HepG2 (cell line): ENCODE data around the gene SRSF2. TPM values are rescaled to one million over a fixed set of nuclear protein-coding genes. Genes with fewer than 3 reads are reported as not detected.

Experiments
- DPF2 ChIP-seq: sonication (generic); formaldehyde crosslinking; IDR thresholded peaks from 2 replicates; pipeline ENCODE4 v1.4.0; 2020; ENCODE audit warnings: mild to moderate bottlenecking, low read depth, missing genetic modification reagents, borderline replicate concordance
- FIP1L1 ChIP-seq: fragments of 200-400 bp; formaldehyde crosslinking; IDR thresholded peaks from 2 replicates; pipeline ENCODE4 v1.6.1; 2018; ENCODE audit warnings: low read depth, mild to moderate bottlenecking, low read length, moderate library complexity, borderline replicate concordance; ENCODE audit not compliant: insufficient read depth
- FOSL1 ChIP-seq: sonication (generic); formaldehyde crosslinking; IDR thresholded peaks from 2 replicates; pipeline ENCODE4 v1.9.0; 2021; ENCODE audit warnings: missing genetic modification reagents, borderline replicate concordance
- FOXJ3 ChIP-seq: sonication (generic); formaldehyde crosslinking; IDR thresholded peaks from 2 replicates; pipeline ENCODE4 v1.4.0; 2020; ENCODE audit warnings: missing genetic modification reagents, mild to moderate bottlenecking, borderline replicate concordance
- GLMP ChIP-seq: sonication (generic); formaldehyde crosslinking; IDR thresholded peaks from 2 replicates; pipeline ENCODE4 v1.9.0; 2021; ENCODE audit warnings: missing genetic modification reagents, mild to moderate bottlenecking, borderline replicate concordance
- KLF15 ChIP-seq: sonication (generic); formaldehyde crosslinking; IDR thresholded peaks from 2 replicates; pipeline ENCODE4 v1.8.1; 2023; ENCODE audit warnings: borderline replicate concordance, mild to moderate bottlenecking, inconsistent platforms, missing genetic modification reagents, mixed read lengths
- MLLT10 ChIP-seq: sonication (generic); formaldehyde crosslinking; IDR thresholded peaks from 2 replicates; pipeline ENCODE4 v1.4.0; 2020; ENCODE audit warnings: missing genetic modification reagents
- SYNCRIP ChIP-seq: fragments of 200-400 bp; formaldehyde crosslinking; IDR thresholded peaks from 2 replicates; pipeline ENCODE4 v1.6.1; 2018; ENCODE audit warnings: mild to moderate bottlenecking, low read depth, low read length; ENCODE audit not compliant: insufficient read depth
- TCF12 ChIP-seq, 2 experiments: fragments of 450-650 bp in 1 of 2; sonication (generic) in 1 of 2; formaldehyde crosslinking in 1 of 2; IDR thresholded peaks; 2 replicates each; pipeline versions ENCODE4 v1.6.1 to v1.8.0; 2017 to 2022; ENCODE audit warnings: antibody characterized with exemption in 1 of 2, mild to moderate bottlenecking in 1 of 2, missing genetic modification reagents in 1 of 2, moderate library complexity in 1 of 2
- ZBTB37 ChIP-seq: sonication (generic); formaldehyde crosslinking; IDR thresholded peaks from 2 replicates; pipeline ENCODE4 v1.4.0; 2020; ENCODE audit warnings: mild to moderate bottlenecking, missing genetic modification reagents
- ZC3H13 ChIP-seq: sonication (generic); formaldehyde crosslinking; IDR thresholded peaks from 2 replicates; pipeline ENCODE4 v1.8.1; 2023; ENCODE audit warnings: mild to moderate bottlenecking, missing genetic modification reagents, moderate library complexity
- ZFAT ChIP-seq: sonication (generic); formaldehyde crosslinking; conservative IDR thresholded peaks from 2 replicates; pipeline ENCODE4 v1.8.1; 2023; ENCODE audit warnings: missing genetic modification reagents, inconsistent platforms
- ZNF180 ChIP-seq: sonication (generic); formaldehyde crosslinking; IDR thresholded peaks from 2 replicates; pipeline ENCODE4 v1.4.0; 2020; ENCODE audit warnings: low read depth, missing genetic modification reagents, borderline replicate concordance
- ZNF224 ChIP-seq: sonication (generic); formaldehyde crosslinking; IDR thresholded peaks from 2 replicates; pipeline ENCODE4 v1.5.0; 2020; ENCODE audit warnings: mild to moderate bottlenecking, missing genetic modification reagents
- ZNF281 ChIP-seq: sonication (generic); formaldehyde crosslinking; IDR thresholded peaks from 2 replicates; pipeline ENCODE4 v1.4.0; 2020; ENCODE audit warnings: missing genetic modification reagents, borderline replicate concordance
- ZNF30 ChIP-seq: sonication (generic); formaldehyde crosslinking; IDR thresholded peaks from 2 replicates; pipeline ENCODE4 v1.5.0; 2020; ENCODE audit warnings: mild to moderate bottlenecking, missing genetic modification reagents
- ZNF383 ChIP-seq: sonication (generic); formaldehyde crosslinking; IDR thresholded peaks from 2 replicates; pipeline ENCODE4 v1.4.0; 2020; ENCODE audit warnings: missing genetic modification reagents, mild to moderate bottlenecking, borderline replicate concordance
- ZNF547 ChIP-seq: sonication (generic); formaldehyde crosslinking; IDR thresholded peaks from 2 replicates; pipeline ENCODE4 v1.5.1; 2020; ENCODE audit warnings: mild to moderate bottlenecking, missing genetic modification reagents
- ZNF772 ChIP-seq: sonication (generic); formaldehyde crosslinking; IDR thresholded peaks from 2 replicates; pipeline ENCODE4 v1.5.0; 2020; ENCODE audit warnings: mild to moderate bottlenecking, missing genetic modification reagents
- ZNF775 ChIP-seq: sonication (generic); formaldehyde crosslinking; IDR thresholded peaks from 2 replicates; pipeline ENCODE4 v1.4.0; 2020; ENCODE audit warnings: missing genetic modification reagents, mild to moderate bottlenecking, moderate library complexity, borderline replicate concordance
- ZNF781 ChIP-seq: sonication (generic); formaldehyde crosslinking; IDR thresholded peaks from 2 replicates; pipeline ENCODE4 v1.5.1; 2020; ENCODE audit warnings: borderline replicate concordance, mild to moderate bottlenecking, missing genetic modification reagents; ENCODE audit errors: not compliant biosample characterization
- ZNF784 ChIP-seq: sonication (generic); formaldehyde crosslinking; IDR thresholded peaks from 2 replicates; pipeline ENCODE4 v1.5.1; 2020; ENCODE audit warnings: missing genetic modification reagents, mild to moderate bottlenecking, borderline replicate concordance
- polyA plus RNA-seq, 8 experiments: library from polyadenylated mRNA; depleted of rRNA in 3 of 8; stranded (reverse) in 7 of 8; unstranded in 1 of 8; fragments of >200 nt; fragmentation: Illumina TruSeq in 4 of 8; extraction: Trizol in 4 of 8; gene quantifications; 2 replicates each; pipeline versions ENCODE4 v1.2.1 to v1.2.3, GENCODE V29; 2011 to 2016; ENCODE audit warnings: low read depth in 4 of 8, missing spikeins in 1 of 8, mixed read lengths in 1 of 8; ENCODE audit not compliant: insufficient read depth in 1 of 8
- total RNA-seq, 5 experiments: library from RNA; depleted of rRNA; stranded (reverse); fragments of >200 nt; fragmentation: Illumina TruSeq; extraction: Trizol; gene quantifications; 2 replicates each; pipeline ENCODE4 v1.2.3, GENCODE V29; 2016; ENCODE audit warnings: low read depth in 1 of 5

The SRSF2 gene
- total and polyA plus RNA-seq, 2 of the 13 experiments (the other 11 are each of a cell fraction or from before 2014, with no cell fraction given), result 306 to 319 TPM

GRCh38 chr17:76737676-76738467 lies 741 bp upstream of the SRSF2 start, which contains the start of gene MFSD11 (continued):
- TF ChIP-seq FIP1L1, result 0 out of 2 replicates have a peak, but pooled peaks have one; percentile 79
- TF ChIP-seq ZC3H13, result peak; percentile 90; the same call in 1 of the 2 replicates
- no peak for TF ChIP-seq ZFAT (CRISPR knock-in tag)
- TF ChIP-seq ZNF784 (CRISPR knock-in tag), result no peak
- peak; percentile 98 for TF ChIP-seq ZNF383 (CRISPR knock-in tag)
- TF ChIP-seq ZNF281 (CRISPR knock-in tag), result no peak
- TF ChIP-seq GLMP (CRISPR knock-in tag), result no peak
- peak; percentile 52; the same call in 1 of the 2 replicates for TF ChIP-seq ZNF772 (CRISPR knock-in tag)
- no peak for TF ChIP-seq ZNF30
- no peak for TF ChIP-seq ZBTB37 (CRISPR knock-in tag)
- no peak for TF ChIP-seq ZNF775
- TF ChIP-seq FOSL1, result no peak; the same call in none of the 2 replicates
- TF ChIP-seq ZNF781 (CRISPR knock-in tag), result no peak
- TF ChIP-seq KLF15 (CRISPR knock-in tag), result no peak
- no peak for TF ChIP-seq SYNCRIP
- no peak for TF ChIP-seq MLLT10 (CRISPR knock-in tag)
- no peak for TF ChIP-seq ZNF547 (CRISPR knock-in tag)
- TF ChIP-seq ZNF224 (CRISPR knock-in tag), result no peak
- no peak for TF ChIP-seq FOXJ3 (CRISPR knock-in tag)
- no peak for TF ChIP-seq TCF12 (IDR thresholded peaks at IDR 0.05)
- no peak; the same call in 1 of the 2 replicates for TF ChIP-seq TCF12 (CRISPR knock-in tag; IDR thresholded peaks at IDR 0.05)
- TF ChIP-seq ZNF180, result no peak
- TF ChIP-seq DPF2 (CRISPR knock-in tag), result no peak
